Measurements from ENCODE around the gene SIPA1L3.

- TF ChIP-seq, protein P1, sequence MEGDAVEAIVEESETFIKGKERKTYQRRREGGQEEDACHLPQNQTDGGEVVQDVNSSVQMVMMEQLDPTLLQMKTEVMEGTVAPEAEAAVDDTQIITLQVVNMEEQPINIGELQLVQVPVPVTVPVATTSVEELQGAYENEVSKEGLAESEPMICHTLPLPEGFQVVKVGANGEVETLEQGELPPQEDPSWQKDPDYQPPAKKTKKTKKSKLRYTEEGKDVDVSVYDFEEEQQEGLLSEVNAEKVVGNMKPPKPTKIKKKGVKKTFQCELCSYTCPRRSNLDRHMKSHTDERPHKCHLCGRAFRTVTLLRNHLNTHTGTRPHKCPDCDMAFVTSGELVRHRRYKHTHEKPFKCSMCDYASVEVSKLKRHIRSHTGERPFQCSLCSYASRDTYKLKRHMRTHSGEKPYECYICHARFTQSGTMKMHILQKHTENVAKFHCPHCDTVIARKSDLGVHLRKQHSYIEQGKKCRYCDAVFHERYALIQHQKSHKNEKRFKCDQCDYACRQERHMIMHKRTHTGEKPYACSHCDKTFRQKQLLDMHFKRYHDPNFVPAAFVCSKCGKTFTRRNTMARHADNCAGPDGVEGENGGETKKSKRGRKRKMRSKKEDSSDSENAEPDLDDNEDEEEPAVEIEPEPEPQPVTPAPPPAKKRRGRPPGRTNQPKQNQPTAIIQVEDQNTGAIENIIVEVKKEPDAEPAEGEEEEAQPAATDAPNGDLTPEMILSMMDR (conservative IDR thresholded peaks at IDR 0.05 in 1 of 2, IDR thresholded peaks at IDR 0.05 in 1 of 2; ENCODE audit: extremely low read depth in 1 of 2, insufficient read depth in 1 of 2, low read depth in 1 of 2, low read length in 2 of 2), result no peak
- TF ChIP-seq EZH2 (IDR thresholded peaks at IDR 0.05; ENCODE audit: borderline replicate concordance, low read length), result no peak
Observed at GRCh38 chr19:37933937-37934358, 26.9 kb downstream of the SIPA1L3 start.

Data from mammary epithelial cell (primary cell).